Pancreas (tissue), 10 donors: ENCODE measurements around the gene C6orf136. TPM values are rescaled to one million over a fixed set of nuclear protein-coding genes. Genes with fewer than 3 reads are reported as not detected.

Experiments used
- ATAC-seq, 4 donors: fragments of 200-7000 bp; cut with Tn5 transposase; one replicate each; pipeline versions ENCODE4 v1.8.0 to v1.9.1; 2020; ENCODE audit warnings: mild to moderate bottlenecking in 4 of 4, moderate library complexity in 4 of 4
- DNase-seq, 6 donors: peaks; one replicate each; pipeline ENCODE4 v3.0.0-alpha.2; 2020
- FAIRE-seq: peaks from 2 replicates; lab custom pipeline; 2012; peaks lifted over from hg19 to GRCh38; lab: Jason Lieb, UNC
- H3K27ac ChIP-seq, 4 donors: fragments of 200-600 bp; sonication (generic); 1 replicate in 3 of 4; 2 replicates in 1 of 4; pipeline versions ENCODE4 v1.5.0 to v1.8.0; 2020
- H3K27me3 ChIP-seq, 4 donors: fragments of 200-600 bp; one replicate each; pipeline ENCODE4 v1.8.0; 2021
- H3K36me3 ChIP-seq, 3 donors: fragments of 200-600 bp; sonication (generic) in 1 of 3; one replicate each; pipeline versions ENCODE4 v1.5.0 to v1.8.0; 2020 to 2021
- H3K4me1 ChIP-seq, 3 donors: fragments of 200-600 bp; one replicate each; pipeline ENCODE4 v1.8.0; 2021
- H3K4me3 ChIP-seq, 4 donors: fragments of 200-600 bp; sonication (generic) in 2 of 4; one replicate each; pipeline versions ENCODE4 v1.5.0 to v1.8.0; 2020 to 2021
- H3K9me3 ChIP-seq, 4 donors: fragments of 200-600 bp; one replicate each; pipeline ENCODE4 v1.8.0; 2021
- CTCF ChIP-seq, 4 donors: fragments of 200-600 bp; sonication (generic) in 3 of 4; IDR thresholded peaks; one replicate each; pipeline versions ENCODE4 v1.5.0 to v1.8.0; 2021; ENCODE audit warnings: antibody characterized with exemption in 4 of 4
- WGBS, 2 donors: extraction: QIAGEN DNeasy Blood & Tissue Kit; methylation state at CpG; one replicate each; pipeline ENCODE4 v1.1.7; 2013; 5-methylcytosine and 5-hydroxymethylcytosine counted together
- intact Hi-C, 3 donors: fragments of 100-400 bp; cut with DNase I; formaldehyde crosslinking; loops; one replicate each; pipeline versions ENCODE4 v1.11.1 to v1.14.2; 2022
- polyA plus RNA-seq, 2 donors: library from polyadenylated mRNA; stranded (reverse); fragments of 200-250 nt; gene quantifications; one replicate each; pipeline ENCODE4 v1.2.3, GENCODE V29; 2013
- total RNA-seq, 6 donors: library from RNA; stranded (reverse); fragmentation: NEBNext Ultra II Directional in 4 of 6; extraction: Animal tissue kit (Norgen Biotek cat#: 25700) in 4 of 6; gene quantifications; one replicate each; pipeline versions ENCODE4 v1.2.1 to v1.2.4, GENCODE V29; 2021 to 2023
- donor health status: healthy with polysubstance abuse.
- donor health status: DM: no; HTN: no; CAD: no; lungs with moderate emphysema.
- donor health status: DM: no; HTN: no; CAD: no.
- donor health status: control.
- donor health status: control.
- donor health status: Bipolar disorder and iron deficiency.
- donor health status: DM: yes; HTN: yes; CAD: no.
- donor health status: DM: no; HTN: no; CAD: no.
- donor health status: DM: no; HTN: no; CAD: no.
- donor health status: DM: yes; HTN: yes; CAD: no.

The C6orf136 gene
- total and polyA plus RNA-seq, 8 donors, result 7.9 to 57.1 (median 11.7) TPM

DNA sequence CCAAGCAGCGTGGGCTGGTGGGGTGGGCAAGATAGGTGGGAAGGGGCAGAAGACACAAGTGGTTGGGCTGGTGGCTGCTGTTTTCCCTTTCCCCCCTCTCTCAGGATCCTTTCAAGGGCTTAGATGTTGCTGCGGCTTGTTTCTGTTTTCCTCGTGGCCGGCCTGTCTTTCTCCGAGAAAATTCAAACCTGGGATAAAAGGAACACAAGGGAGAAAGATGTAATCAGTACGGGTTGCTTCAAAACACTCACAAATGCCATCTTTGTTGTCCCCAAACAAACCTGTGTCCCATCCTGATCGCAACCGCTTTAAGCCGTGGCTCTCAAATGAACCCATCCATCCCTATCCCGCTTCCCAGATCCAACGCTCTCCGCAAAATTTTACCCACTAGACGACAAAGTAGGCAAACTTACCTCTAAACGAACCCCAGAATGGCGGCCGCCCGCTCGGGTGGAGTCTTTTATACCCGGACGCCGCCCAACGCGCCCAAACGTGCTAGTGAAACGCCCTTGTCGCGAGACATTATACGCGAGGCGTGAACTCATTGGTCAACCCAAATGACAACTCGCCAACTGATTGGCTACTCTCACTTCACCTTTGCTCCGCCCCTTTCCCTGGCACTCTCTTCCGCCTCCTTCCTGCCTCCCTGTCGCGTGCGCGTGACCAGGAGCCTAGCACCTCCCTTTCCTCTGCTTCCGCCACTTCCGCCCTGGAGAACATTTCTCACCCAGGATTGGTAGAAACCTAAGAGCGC lies 29.9 kb upstream of the C6orf136 start, which contains the start of gene PPP1R10:
Gene PPP1R10 (minus strand): TSS at position 433 of the 754 bp plus-strand sequence. CDS start 7,299 bp downstream, outside the sequence.
- Histone ChIP-seq H3K4me1 (peaks cover 19 to 36% (median 23%) of the 10 kb centered on the region in 3 donors), H3K27ac (peak within 1 kb of the TSS; percentile 92 to 98 (median 98)), H3K36me3 (peaks cover 0 to 29% (median 6%) of the 10 kb centered on the region in 3 donors), H3K27me3 (no peaks in the 10 kb centered on the region), H3K9me3 (no peaks in the 10 kb centered on the region), H3K4me3 (peak within 1 kb of the TSS; percentile 76 to 93 (median 84))
- FAIRE-seq, result peak; percentile 95
- DNase-seq, result peak; percentile 97 to 100 (median 99)
- intact Hi-C loops, result no loop called here
- peak; percentile 71 to 90 (median 81) for ATAC-seq
- WGBS, 2 donors, result 0% methylated on average over 40 of the region's 40 CpGs
- no peak for TF ChIP-seq CTCF (IDR thresholded peaks at IDR 0.05)

DNA sequence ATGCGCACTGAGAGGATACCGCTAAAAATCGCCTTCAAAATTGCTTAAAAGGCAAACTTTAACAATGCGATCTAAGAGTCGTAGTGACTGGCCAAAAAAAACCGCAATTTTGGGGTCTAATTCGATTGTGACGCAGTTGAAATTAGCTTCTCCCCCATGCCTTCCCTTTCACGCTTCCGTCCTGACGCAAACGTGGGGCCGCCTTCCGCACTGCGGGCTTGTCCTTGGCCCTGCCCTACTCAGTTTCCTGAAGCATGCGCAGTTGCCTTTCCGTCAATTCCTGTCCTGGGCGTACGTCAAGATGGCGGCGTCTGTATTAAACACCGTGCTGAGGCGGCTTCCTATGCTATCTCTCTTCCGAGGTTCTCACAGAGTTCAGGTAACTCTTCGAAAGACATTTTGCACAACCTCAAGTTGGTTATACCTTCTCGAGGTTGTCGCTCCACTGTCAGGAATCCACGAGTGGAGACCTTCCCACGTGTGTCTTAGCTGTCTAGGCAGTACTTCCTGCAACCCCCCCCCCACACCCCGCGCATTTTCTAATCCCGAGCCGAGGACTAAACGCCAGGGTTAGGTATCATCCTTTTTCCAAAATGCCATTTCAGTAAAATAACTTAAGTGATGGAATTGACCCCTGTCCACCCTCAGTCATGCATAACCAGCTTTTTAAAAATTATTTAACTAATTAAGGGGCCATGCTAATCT lies 29.2 kb upstream of the C6orf136 start, which contains the start of gene MRPS18B:
Gene MRPS18B (plus strand): TSS at position 276 of the 705 bp plus-strand sequence. CDS start 26 bp downstream, at position 302.
- FAIRE-seq (no peak), ATAC-seq (peak; percentile 73 to 88 (median 78)), DNase-seq (peak; percentile 91 to 99 (median 98))
- 0% methylated on average over 34 of the region's 34 CpGs for WGBS, 2 donors
- Histone ChIP-seq H3K27ac (peak within 1 kb of the TSS; percentile 92 to 98 (median 98)), H3K27me3 (no peaks in the 10 kb centered on the region), H3K4me1 (peaks cover 16 to 30% (median 18%) of the 10 kb centered on the region in 3 donors), H3K4me3 (peak within 1 kb of the TSS; percentile 76 to 93 (median 84)), H3K9me3 (no peaks in the 10 kb centered on the region), H3K36me3 (peaks cover 0 to 36% (median 8%) of the 10 kb centered on the region in 3 donors)
- intact Hi-C loops, result no loop called here
- TF ChIP-seq CTCF (IDR thresholded peaks at IDR 0.05), result no peak

DNA sequence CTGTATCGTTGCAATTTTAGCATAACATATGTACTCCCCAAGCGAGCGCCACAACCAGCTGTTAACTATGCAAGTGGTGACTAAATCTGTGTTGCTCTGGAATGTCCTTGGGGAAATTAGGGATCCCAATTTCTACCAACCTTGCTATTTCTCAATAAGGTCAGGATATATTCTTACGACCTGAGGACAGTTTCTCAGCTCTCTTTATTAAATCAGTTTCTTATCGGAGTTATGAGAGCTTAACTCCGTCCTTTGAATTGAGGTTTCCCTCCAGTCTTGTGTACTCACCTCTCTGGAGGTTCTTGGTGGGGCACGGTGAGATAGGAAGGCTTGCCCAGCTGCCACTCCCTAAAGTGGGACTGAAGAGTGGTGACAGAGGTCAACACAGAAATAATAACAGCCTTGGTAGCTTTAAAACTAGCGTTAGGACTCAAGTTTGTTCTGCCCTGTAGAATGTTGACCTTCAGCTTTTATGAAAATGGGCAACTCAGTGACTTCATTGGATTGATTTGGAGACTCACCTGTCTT lies 28.6 kb upstream of the C6orf136 start:
- WGBS, 2 donors, result 2 to 3% methylated on average over 8 of the region's 8 CpGs
- H3K36me3 ChIP-seq, result peaks cover 0 to 42% (median 13%) of the 10 kb centered on the region in 3 donors
- no peak for ATAC-seq

DNA sequence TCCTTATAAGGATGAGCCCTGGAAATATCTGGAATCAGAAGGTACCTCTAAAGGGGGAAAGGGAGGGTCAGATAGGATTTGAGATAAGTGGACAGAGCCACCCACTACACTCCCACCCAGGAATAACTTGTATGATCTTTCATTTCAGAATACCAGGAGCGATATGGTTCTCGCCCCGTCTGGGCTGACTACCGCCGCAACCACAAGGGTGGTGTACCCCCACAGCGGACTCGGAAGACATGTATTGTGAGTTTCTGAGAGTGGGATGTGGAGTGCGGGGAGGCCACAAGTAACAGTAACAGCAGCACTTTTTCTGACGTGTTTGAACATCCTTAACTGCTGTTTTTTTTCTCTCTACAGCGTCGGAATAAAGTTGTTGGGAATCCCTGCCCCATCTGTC lies 27.4 kb upstream of the C6orf136 start:
- no peak for ATAC-seq
- Histone ChIP-seq H3K4me3 (no peak overlapping the region), H3K27ac (no peak overlapping the region), H3K36me3 (peaks cover 0 to 53% (median 13%) of the 10 kb centered on the region in 3 donors), H3K27me3 (no peaks in the 10 kb centered on the region), H3K9me3 (no peaks in the 10 kb centered on the region), H3K4me1 (peaks cover 0 to 11% (median 6%) of the 10 kb centered on the region in 3 donors)
- WGBS, 2 donors, result 94 to 96% methylated on average over 11 of the region's 11 CpGs
- no peak for DNase-seq
- no peak for FAIRE-seq
- TF ChIP-seq CTCF (IDR thresholded peaks at IDR 0.05), result no peak
- intact Hi-C loops, result no loop called here

More for the DNA sequence above, 28.6 kb upstream of the C6orf136 start:
- TF ChIP-seq CTCF (IDR thresholded peaks at IDR 0.05), result no peak
- FAIRE-seq (no peak), DNase-seq (no peak)
- no peaks in the 10 kb centered on the region for H3K27me3 ChIP-seq
- H3K4me3 ChIP-seq, result peak overlapping the region; percentile 24 to 79 (median 50)
- peaks cover 10 to 23% (median 12%) of the 10 kb centered on the region in 3 donors for H3K4me1 ChIP-seq
- intact Hi-C loops, result no loop called here
- peak overlapping the region; percentile 92 to 98 (median 98) for H3K27ac ChIP-seq
- H3K9me3 ChIP-seq, result no peaks in the 10 kb centered on the region
